CD1c-positive myeloid dendritic cell (primary cell): ENCODE data around the gene ACOT11.

Experiments
- DNase-seq: peaks from one replicate; pipeline ENCODE4 v3.0.0-alpha.2; 2016; ENCODE audit errors: extremely low spot score

ACOT11 gene

GRCh38 chr1:54645806-54646676 lies 98.0 kb downstream of the ACOT11 start:
- no peak for DNase-seq

- no peak for DNase-seq
Measured at GRCh38 chr1:54649130-54649898, 101.3 kb downstream of the ACOT11 start.

- DNase-seq, result no peak
Measured at GRCh38 chr1:54649921-54650320, 101.9 kb downstream of the ACOT11 start.

- DNase-seq, result no peak
Measured at GRCh38 chr1:54650417-54650816, 102.4 kb downstream of the ACOT11 start.

GRCh38 chr1:54651608-54652007 lies 103.6 kb downstream of the ACOT11 start:
- no peak for DNase-seq

GRCh38 chr1:54652168-54652567 lies 104.1 kb downstream of the ACOT11 start:
- DNase-seq, result peak; percentile 2

GRCh38 chr1:54653036-54653435 lies 105.0 kb downstream of the ACOT11 start:
- DNase-seq, result no peak

- DNase-seq, result no peak
Measured at GRCh38 chr1:54658164-54658913, 110.3 kb downstream of the ACOT11 start.
